DMS 273 treated with DMSO at 0.1 percent for 48 hours (cell line): ENCODE measurements around the gene HTT.
"Not testable (repeated sequence)": the region's sequence is repeated elsewhere in the genome, so short reads cannot be mapped to it uniquely, and the experiment has no call there.

Experiments used
- DNase-seq: peaks from one replicate; lab custom pipeline; 2025; lab: John Stamatoyannopoulos, UW

The HTT gene

DNA sequence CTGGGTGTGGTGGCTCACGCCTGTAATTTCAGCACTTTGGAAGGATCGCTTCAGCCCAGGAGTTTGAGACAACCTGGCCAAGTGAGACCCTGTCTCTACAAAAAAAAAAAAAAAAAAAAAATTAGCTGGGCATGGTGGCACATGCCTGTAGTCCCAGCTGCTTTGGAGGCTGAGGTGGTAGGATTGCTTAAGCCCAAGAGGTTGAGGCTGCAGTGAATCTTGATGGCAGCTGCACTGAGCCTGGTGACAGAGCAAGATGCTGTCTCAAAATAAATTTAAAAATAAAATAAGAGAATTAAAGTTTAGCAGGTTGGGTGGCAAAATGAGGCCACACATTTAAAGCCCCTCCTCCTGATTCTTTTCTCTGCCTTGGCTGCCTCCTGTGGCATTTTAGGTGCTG lies 47.1 kb downstream of the HTT start:
- DNase-seq = no peak

DNA sequence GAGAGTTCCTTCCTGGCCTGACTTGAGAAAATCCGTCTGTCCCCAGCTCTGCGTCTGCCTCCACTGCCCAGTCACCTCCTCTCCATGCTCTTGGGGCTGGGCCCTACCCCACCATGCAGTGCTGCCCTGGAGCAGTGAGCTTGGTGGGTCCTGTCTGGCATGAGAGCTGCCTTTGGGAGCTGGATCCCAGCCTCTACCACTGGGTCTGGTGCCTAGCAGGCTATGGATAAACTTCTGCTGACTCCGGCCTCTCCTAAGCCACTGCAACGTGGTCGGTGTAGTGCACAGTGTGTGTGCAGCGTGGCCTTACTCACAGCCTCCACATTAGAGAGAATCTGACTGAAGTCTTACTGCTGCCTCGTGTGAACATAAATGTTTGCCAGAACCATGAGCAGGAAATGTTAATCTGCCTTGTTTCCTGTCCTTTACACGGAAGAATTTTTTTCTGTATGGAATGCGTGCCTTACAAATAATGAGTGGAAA lies 47.6 kb downstream of the HTT start:
- DNase-seq = no peak

DNA sequence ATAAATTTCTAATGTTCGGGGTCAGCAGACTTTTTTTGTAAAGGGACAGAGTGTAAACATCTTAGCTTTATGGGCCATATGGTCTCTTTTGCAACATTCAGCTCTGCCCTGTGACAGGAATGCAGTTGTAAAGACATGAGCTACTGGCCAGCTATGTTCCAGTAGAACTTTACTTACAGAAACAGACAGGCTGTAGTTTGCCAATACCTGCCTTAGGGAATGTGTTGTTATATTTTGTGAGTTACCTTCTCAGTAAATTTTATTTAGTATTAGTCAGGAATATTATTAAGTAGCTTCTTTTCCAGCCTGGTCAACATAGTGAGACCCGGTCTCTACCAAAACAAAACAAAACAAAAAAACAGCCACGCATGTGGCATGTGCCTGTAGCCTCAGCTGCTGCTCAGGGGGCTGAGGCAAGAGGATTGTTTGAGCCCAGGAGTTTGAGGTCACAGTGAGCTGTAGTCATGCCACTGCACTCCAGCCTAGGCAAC lies 48.7 kb downstream of the HTT start:
- no peak for DNase-seq

DNA sequence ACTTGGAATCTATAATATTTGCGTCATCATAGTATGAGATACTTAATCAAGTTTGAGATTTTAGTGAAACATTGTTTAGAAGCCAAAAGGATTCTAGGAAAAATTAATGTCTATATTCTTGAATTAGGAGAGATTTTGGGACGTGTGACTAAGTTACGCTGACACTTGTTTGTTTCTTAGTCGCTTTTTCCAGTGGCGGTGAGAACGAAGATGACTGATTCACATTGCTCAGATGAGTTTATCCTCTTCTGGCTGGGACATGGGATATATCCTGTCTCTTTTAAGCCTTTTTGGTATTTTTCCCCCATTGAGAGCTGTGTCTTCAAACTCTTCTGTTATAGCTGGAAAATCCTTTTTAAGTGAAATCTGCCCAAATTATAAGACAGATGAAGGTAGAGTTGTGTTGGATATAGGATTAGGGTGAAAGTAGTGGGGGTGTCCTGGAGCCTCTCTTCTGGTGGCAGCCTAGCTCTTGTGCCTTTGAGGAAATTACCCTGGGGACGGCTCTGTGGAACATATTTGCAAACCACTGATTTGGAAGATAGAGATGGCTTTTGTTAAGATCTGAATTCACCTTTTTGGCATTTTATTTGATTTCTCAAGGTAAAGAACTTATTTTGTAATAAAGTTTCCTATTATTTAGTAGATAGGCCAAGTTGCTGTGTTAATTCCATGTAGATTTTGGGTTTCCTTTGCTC lies 49.7 kb downstream of the HTT start:
- DNase-seq = no peak

DNA sequence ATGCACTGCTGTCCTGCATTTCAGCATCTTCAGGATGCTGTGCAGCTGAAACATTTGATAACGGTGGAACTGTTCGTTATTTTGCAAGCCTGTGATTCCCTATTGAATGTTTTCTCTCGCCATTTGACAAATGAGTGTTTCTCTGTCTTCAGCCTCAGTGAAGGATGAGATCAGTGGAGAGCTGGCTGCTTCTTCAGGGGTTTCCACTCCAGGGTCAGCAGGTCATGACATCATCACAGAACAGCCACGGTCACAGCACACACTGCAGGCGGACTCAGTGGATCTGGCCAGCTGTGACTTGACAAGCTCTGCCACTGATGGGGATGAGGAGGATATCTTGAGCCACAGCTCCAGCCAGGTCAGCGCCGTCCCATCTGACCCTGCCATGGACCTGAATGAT lies 52.6 kb downstream of the HTT start:
- no peak for DNase-seq

DNA sequence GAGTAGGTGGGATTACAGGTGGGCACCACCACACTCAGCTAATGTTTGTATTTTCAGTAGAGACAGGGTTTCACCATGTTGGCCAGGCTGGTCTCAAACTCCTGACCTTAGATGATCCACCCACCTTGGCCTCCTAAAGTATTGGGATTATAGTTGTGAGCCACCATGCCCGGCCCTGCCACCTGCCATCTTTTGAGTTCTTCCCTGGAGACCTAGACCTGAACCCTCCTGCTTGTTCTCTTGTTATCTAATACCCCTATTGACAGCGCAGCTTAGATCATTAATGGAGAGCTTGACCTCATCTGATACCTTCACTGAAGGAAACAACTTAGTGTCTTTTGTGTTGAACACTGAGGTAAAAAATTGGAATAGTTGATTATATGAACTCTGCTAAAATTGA lies 53.6 kb downstream of the HTT start:
- DNase-seq = no peak

DNA sequence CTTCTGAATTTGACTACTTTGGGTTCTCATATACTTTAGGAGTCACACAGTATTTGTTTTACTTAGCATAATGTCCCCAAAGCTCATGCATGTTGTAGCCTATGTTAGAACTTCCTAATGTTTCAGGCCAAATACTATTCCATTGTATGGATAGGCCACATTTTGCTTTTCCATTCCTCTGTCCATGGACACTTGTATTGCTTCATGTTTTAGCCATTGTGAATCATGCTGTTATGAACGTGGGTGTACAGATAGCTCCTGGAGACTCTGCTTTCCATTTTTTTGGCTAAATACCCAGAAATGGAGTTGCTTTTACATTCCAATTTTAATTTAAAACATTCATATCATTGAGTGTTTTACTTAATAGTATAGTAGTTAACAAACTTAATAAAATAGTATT lies 54.5 kb downstream of the HTT start:
- DNase-seq = no peak

DNA sequence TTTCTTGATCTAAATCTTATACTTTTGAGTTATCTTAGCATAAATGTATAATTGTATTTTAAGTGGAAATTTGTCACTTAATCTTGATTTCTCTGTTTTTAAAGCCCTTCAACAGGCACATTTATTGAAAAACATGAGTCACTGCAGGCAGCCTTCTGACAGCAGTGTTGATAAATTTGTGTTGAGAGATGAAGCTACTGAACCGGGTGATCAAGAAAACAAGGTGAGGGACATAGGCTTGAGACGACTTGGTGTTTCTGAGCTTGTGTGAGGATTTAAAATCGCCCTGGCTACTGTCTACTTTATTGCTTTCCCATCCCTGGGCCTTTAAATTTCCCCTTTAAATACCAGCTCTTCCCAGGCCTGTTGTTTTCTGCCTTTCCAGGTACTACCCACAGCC lies 55.7 kb downstream of the HTT start:
- no peak for DNase-seq

DNA sequence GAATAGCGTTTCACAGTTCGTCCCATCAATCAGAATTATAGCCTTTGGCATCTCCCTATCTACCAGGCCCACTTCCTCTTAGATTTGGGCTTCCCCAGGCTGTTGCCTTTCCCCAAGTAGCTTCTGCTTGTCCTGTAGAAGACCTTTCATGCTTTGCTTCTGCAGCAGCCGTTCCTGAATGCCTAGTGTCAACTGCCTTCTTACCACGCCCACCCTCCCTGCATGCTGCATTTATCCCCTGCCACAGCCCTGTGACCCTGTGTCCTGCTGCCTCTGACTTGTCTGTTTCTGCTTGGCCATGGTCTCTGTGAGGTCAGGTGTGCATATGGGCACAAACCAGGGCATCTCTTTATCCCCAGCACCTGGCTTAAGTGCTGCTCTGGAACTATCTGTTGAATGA lies 56.3 kb downstream of the HTT start:
- DNase-seq = no peak

DNA sequence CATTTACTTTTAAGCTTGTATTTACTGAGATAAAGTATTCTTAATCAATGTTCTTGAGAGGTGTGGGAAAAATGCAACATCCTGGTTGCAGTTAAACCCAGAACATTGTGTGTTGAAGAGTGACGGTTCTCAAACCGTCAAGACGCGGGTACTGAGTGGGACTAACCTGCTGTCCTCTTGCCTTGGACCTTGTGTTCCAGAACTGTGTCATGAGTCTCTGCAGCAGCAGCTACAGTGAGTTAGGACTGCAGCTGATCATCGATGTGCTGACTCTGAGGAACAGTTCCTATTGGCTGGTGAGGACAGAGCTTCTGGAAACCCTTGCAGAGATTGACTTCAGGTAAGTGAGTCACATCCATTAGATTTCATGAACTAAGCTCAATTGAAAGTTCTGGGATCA lies 59.7 kb downstream of the HTT start:
- no peak for DNase-seq

DNA sequence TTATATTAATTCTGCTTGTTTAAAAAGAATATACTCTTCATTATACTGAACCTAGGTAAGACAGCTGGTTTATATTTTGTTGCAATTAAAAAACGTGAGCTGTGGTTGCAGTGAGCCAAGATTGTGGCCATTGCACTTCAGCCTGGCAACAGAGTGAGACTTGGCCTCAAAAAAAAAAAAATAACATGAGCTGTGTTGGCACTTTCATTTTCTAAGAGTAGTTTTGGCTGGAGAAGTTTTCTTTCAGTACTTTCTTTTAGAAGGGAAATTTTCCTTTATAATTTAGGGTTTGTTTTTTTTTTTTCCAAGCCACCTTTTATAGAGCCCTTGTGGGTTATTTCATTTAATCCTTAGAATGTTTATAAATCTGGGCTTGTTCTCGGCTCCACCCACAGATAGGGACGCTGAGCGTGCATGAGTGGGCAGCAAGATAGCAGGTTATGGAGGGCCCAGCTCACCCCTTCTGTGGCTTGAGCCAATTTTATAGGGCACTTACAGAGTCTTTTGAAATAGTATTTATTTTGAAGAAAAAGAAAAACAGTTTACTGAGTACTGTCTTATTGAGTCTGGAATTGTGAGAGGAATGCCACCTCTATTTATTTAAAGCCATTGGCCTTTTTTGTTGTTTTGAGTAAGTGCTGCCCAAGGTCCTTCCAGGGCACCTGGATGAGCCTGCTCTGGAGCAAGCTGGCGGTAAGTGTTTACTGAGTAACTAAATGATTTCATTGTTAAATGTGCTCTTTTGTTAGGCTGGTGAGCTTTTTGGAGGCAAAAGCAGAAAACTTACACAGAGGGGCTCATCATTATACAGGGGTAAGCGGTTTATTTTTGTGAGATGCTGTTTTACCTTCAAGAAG lies 60.9 kb downstream of the HTT start:
- DNase-seq = no peak

DNA sequence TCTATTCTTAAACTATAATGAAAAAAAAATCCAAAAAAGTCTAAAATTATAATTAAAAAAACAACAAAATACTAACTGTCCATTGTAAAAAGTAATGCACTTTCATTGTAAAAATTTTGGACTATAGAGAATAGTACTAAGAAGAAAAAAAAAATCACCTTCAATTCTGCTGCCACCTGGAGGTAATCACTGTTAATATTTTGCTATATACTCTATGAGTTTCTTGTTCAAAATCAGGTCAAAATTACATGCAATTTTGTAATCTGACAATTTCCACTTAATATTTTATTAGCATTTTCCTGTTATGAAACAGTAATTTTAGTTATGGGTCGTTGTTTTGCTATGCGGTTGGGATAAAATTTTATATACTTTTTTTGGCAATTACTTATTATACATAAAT lies 62.0 kb downstream of the HTT start:
- DNase-seq = no peak

DNA sequence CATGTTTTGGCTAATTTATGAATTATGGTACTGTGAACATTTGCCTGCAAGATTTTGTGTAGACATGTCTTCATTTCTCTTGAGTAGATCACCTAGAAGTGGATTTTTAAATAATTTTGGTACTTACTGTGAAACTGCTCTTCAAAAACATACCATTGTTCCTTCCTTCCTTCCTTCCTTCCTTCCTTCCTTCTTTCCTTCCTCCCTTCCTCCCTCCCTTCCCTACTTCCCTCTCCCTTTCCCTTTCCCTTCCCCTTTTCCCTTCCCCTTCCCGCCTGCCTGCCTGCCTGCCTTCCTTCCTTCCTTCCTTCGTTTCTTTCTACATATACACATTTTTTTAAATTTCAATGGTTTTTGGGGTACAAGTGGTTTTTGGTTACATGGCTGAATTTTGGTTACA lies 63.4 kb downstream of the HTT start:
- DNase-seq = no peak

DNA sequence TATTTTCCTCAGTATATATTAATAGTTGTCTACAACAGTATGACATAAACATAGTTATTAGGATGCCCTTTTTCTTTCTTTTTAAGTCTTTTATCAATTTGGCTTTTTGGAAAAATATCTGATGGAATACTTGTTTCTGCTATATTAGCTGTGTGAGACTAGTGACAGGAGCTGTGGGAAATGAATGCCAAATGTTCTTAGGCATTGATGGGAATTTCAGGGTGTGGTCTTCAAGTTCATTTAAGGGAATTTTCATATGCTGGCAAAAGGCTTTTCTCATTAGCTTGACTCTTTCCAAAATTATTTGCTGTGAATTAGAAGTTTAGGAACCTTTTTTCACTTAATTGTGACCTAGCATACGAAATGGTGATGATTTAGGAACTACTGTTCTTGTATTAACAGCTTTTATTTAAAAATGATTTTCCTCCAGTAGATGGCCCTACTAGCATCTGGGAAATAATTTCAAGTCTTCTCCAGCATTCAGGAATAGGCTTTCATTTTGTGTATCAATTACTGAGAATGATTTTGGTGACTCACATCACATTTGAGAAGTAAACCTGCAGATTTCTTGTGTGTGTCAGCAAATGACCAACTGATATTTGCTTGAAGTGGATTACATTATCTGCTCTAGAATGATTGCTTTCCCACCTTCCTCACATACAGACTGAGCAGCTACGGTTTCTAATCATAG lies 70.9 kb downstream of the HTT start:
- no peak for DNase-seq

DNA sequence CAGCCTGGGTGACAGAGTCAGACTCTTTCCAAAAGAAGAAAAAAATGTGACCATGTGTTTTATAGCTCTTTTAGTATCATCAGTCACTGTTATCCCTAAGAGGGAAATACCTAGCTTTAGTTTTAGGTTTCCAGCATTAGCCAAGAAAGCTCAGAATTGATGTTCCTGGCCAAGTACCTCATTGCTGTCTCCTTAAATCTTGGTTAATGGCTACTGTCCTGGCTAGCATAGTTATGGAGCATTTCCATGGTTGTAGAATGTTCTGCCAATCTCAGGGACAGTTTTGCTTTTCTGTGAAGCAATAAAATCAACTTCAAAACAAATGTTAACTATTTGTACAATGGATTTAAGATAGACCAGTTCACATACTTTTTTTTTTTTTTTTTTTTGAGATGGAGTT lies 74.4 kb downstream of the HTT start:
- no peak for DNase-seq

DNA sequence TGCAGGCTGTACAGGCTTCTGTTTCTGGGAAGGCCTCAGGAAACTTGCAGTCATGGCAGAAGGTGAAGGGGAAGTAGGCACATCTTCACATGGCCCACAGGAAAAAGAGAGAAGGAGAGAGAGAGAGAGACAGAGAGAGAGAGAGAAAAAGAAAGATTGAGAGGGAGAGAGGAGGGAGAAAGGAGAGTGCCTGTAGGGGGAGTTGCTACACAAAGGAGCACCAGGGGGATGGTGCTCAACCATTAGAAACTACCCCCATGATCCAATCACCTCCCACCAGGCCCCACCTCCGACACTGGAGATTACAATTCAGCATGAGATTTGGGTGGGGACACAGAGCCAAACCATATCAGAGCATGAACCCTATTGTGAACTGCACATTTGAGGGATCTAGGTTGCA lies 76.8 kb downstream of the HTT start:
- not testable (repeated sequence) for DNase-seq

DNA sequence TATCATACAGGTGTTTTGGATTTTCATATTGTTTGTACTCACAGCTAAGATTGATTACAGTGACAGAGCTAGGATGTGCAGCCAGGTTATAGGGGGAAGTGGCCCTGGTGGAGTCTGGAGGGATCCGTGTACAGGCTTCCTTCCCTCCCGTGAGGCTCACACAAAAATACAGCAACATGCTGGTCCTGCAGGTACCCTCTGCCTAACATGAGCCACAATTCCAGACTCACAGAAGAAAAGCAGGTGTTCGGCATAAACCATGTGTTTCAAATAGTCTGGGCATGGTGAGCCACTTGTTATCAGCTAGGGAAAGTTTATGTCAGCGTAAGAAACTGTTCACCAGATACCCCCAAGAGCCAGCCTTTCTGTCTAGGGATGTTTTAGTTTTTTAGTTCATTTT lies 82.9 kb downstream of the HTT start:
- DNase-seq = no peak

DNA sequence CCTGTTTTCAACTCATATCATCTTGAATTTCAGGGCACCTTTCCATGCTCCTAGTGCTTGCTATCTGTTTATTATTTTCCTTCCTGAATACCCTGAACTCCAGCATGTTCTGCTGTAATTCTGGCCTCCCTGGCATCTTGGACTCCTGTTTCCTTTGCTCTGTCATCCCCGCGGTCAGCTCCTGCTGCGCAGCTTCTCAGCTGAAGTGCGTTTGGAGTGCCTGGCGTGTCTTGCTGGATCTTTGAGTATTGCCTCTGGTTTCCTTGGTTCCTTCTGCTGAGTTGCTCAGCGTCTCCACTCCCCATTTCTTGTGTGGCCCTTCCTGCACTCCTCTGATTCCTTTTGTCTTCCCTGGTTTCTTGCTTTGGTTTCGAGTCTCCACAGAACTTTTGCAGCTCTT lies 84.4 kb downstream of the HTT start:
- DNase-seq = no peak

DNA sequence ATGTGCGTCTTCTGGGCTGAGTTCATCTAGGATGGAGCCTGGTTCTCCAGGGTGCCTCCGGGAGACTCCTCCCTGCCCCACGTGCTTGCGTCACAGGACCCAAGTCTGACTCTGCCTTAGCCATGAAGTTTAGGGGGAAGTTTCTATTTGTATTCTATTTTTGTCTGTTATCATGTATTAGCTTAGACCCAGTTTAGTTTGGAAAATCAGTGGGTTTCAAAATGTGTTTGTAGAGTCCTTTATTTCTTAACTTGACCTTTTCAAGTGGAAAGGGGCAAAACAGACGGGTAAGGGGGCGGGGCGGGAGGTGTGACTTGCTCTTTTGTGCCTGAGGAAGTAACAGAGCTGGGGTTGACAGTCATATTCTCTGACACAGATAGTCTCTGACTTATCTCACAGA lies 86.0 kb downstream of the HTT start:
- DNase-seq = no peak

DNA sequence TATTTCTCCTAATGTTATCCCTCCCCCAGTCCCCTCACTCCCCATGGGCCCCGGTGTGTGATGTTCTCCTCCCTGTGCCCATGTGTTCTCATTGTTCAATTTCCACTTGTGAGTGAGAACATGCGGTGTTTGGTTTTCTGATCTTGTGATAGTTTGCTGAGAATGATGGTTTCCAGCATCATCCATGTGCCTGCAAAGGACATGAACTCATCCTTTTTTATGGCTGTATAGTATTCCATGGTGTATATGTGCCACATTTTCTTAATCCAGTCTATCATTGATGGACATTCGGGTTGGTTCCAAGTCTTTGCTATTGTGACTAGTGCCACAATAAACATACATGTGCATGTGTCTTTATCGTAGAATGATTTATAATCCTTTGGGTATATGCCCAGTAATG lies 86.6 kb downstream of the HTT start:
- not testable (repeated sequence) for DNase-seq

DNA sequence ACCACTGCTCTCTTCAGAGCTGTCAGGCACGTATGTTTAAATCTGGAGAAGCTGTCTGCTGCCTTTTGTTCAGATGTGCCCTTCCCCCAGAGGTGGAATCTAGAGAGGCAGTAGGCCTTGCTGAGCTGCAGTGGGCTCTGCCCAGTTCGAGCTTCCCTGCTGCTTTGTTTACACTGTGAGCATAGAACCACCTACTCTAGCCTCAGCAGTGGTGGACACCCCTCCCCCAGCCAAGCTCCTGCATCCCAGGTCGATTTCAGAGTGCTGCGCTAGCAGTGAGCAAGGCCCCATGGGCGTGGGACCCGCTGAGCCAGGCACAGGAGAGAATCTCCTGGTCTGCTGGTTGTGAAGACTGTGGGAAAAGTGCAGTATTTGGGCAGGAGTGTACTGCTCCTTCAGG lies 92.0 kb downstream of the HTT start:
- DNase-seq = not testable (repeated sequence)

DNA sequence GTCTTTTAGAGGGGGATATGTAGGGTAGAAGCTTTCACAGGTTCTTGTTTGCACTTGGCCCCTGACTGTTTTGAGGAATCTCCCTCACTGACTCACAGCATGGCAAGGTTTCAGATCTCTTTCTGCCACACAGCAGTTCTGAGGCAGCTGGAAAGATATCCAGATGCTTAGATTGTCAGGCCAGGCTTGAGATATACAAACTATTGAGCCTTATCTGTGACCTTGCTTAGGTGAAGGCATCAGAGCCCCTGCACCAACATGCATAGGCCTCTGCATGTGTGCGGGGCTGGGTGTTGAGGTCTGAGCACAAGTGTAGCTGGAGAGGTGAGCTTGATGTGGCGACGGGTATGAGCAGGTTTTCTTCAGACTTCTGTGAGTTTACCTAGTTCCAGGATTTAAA lies 93.5 kb downstream of the HTT start:
- no peak for DNase-seq
